H1 (cell line): ENCODE measurements around the gene PPME1. TPM values are rescaled to one million over a fixed set of nuclear protein-coding genes. Genes with fewer than 3 reads are reported as not detected.

Source experiments
- CTCF ChIA-PET: fragments of 300-600 bp; sonication (Branson Sonifier 250); formaldehyde crosslinking; loops from one replicate; lab custom pipeline; 2021; ENCODE audit not compliant: partially characterized antibody; lab: Charles Lee
- POLR2A ChIA-PET: fragments of 300-600 bp; sonication (Branson Sonifier 250); formaldehyde crosslinking; loops from one replicate; lab custom pipeline; 2021; ENCODE audit warnings: inconsistent platforms; ENCODE audit not compliant: partially characterized antibody; lab: Charles Lee
- DNase-seq, 2 experiments: peaks; one replicate each; pipeline versions ENCODE4 v3.0.0 to v3.0.0-alpha.2; 2010 to 2022; ENCODE audit warnings: low spot score in 2 of 2, low read depth in 1 of 2, mixed read lengths in 1 of 2
- FAIRE-seq: peaks from 2 replicates; lab custom pipeline; 2011; peaks lifted over from hg19 to GRCh38; lab: Jason Lieb, UNC
- H2AFZ ChIP-seq: 2 replicates; pipeline ENCODE4 v1.8.1; 2012; ENCODE audit warnings: low read length, inconsistent platforms
- H2AK5ac ChIP-seq: 2 replicates; pipeline ENCODE4 v1.6.1; 2013; ENCODE audit warnings: low read depth, low read length
- H2BK120ac ChIP-seq: replicated peaks from 2 replicates; pipeline ENCODE3; 2013; ENCODE audit warnings: low read depth, low read length, inconsistent platforms
- H2BK12ac ChIP-seq: 2 replicates; pipeline ENCODE4 v1.6.1; 2013; ENCODE audit warnings: low read depth, low read length
- H2BK15ac ChIP-seq: 2 replicates; pipeline ENCODE4 v1.6.1; 2013; ENCODE audit warnings: low read length
- H2BK20ac ChIP-seq: 2 replicates; pipeline ENCODE4 v1.6.1; 2013; ENCODE audit warnings: low read length
- H2BK5ac ChIP-seq: 2 replicates; pipeline ENCODE4 v1.6.1; 2013; ENCODE audit warnings: low read depth, low read length
- H3K14ac ChIP-seq: 2 replicates; pipeline ENCODE4 v1.6.1; 2013; ENCODE audit warnings: inconsistent platforms; ENCODE audit not compliant: insufficient read length
- H3K18ac ChIP-seq: 2 replicates; pipeline ENCODE4 v1.6.1; 2013; ENCODE audit warnings: low read length; ENCODE audit errors: extremely low read depth
- H3K23ac ChIP-seq: 2 replicates; pipeline ENCODE4 v1.6.1; 2013; ENCODE audit warnings: inconsistent platforms; ENCODE audit not compliant: insufficient read length
- H3K23me2 ChIP-seq: 2 replicates; pipeline ENCODE4 v1.6.1; 2013; ENCODE audit warnings: low read depth, low read length
- H3K27ac ChIP-seq: 2 replicates; pipeline ENCODE4 v1.6.1; 2011; ENCODE audit warnings: low read depth, low read length, inconsistent platforms
- H3K27me3 ChIP-seq, 4 experiments: replicated peaks in 1 of 4; 1 replicate in 1 of 4; 2 replicates in 3 of 4; pipeline versions ENCODE4 v1.6.1 to v1.8.1; 2011 to 2013; ENCODE audit warnings: low read length in 3 of 4, mild to moderate bottlenecking in 3 of 4, inconsistent platforms in 2 of 4, mixed read lengths in 2 of 4, moderate library complexity in 1 of 4; ENCODE audit not compliant: control insufficient read depth in 3 of 4, insufficient read depth in 3 of 4; ENCODE audit errors: extremely low read depth in 1 of 4
- H3K36me3 ChIP-seq, 4 experiments: 2 replicates each; pipeline versions ENCODE4 v1.6.1 to v1.8.1; 2011 to 2013; ENCODE audit warnings: mild to moderate bottlenecking in 4 of 4, low read length in 3 of 4, moderate library complexity in 2 of 4, control low read depth in 1 of 4, inconsistent platforms in 1 of 4; ENCODE audit not compliant: insufficient read depth in 4 of 4, control insufficient read depth in 2 of 4
- H3K4ac ChIP-seq: replicated peaks from 2 replicates; pipeline ENCODE3; 2013; ENCODE audit warnings: low read length, low read depth, mixed read lengths, inconsistent platforms; ENCODE audit not compliant: insufficient read length
- H3K4me1 ChIP-seq, 4 experiments: replicated peaks in 1 of 4; 1 replicate in 1 of 4; 2 replicates in 3 of 4; pipeline versions ENCODE4 v1.6.1 to v1.8.1; 2011 to 2013; ENCODE audit warnings: low read length in 3 of 4, inconsistent platforms in 2 of 4, mixed read lengths in 1 of 4; ENCODE audit not compliant: insufficient read depth in 4 of 4, control insufficient read depth in 3 of 4
- H3K4me2 ChIP-seq, 2 experiments: 2 replicates each; pipeline versions ENCODE4 v1.6.1 to v1.8.1; 2011 to 2013; ENCODE audit warnings: low read depth in 2 of 2, low read length in 2 of 2, control low read depth in 1 of 2, inconsistent platforms in 1 of 2, mild to moderate bottlenecking in 1 of 2; ENCODE audit not compliant: insufficient read depth in 1 of 2
- H3K4me3 ChIP-seq, 4 experiments: fragments of 200-600, 300-600 bp in 1 of 4; sonication (generic), shearing (Covaris generic), sonication (Bioruptor Twin) in 1 of 4; 2 replicates each; pipeline versions ENCODE4 v1.5.1 to v1.8.1; 2011 to 2016; ENCODE audit warnings: low read length in 4 of 4, low read depth in 3 of 4, control low read depth in 2 of 4, inconsistent platforms in 2 of 4, mild to moderate bottlenecking in 2 of 4, mixed read lengths in 1 of 4, moderate library complexity in 1 of 4; ENCODE audit not compliant: insufficient read depth in 2 of 4; ENCODE audit errors: extremely low read depth in 1 of 4
- H3K56ac ChIP-seq: replicated peaks from 2 replicates; pipeline ENCODE3; 2013; ENCODE audit warnings: low read depth, mild to moderate bottlenecking, mixed read lengths, low read length, inconsistent platforms; ENCODE audit not compliant: insufficient read length
- H3K79me1 ChIP-seq: 2 replicates; pipeline ENCODE4 v1.6.1; 2013; ENCODE audit warnings: low read depth, low read length, control low read depth
- H3K79me2 ChIP-seq, 2 experiments: 2 replicates each; pipeline versions ENCODE4 v1.6.1 to v1.8.1; 2012 to 2013; ENCODE audit warnings: low read length in 2 of 2, mild to moderate bottlenecking in 2 of 2, inconsistent platforms in 1 of 2; ENCODE audit not compliant: insufficient read depth in 2 of 2, control insufficient read depth in 1 of 2
- H3K9ac ChIP-seq, 4 experiments: replicated peaks in 1 of 4; 1 replicate in 1 of 4; 2 replicates in 3 of 4; pipeline versions ENCODE4 v1.6.1 to v1.8.1; 2011 to 2013; ENCODE audit warnings: low read depth in 3 of 4, low read length in 3 of 4, control low read depth in 2 of 4, mild to moderate bottlenecking in 2 of 4, moderate library complexity in 2 of 4, inconsistent platforms in 1 of 4; ENCODE audit errors: extremely low read depth in 1 of 4
- H3K9me3 ChIP-seq, 2 experiments: 2 replicates each; pipeline versions ENCODE4 v1.6.1 to v1.8.1; 2012 to 2013; ENCODE audit warnings: mild to moderate bottlenecking in 2 of 2, moderate library complexity in 2 of 2, control low read depth in 1 of 2, inconsistent platforms in 1 of 2, low read depth in 1 of 2, low read length in 1 of 2, mixed read lengths in 1 of 2; ENCODE audit not compliant: insufficient read depth in 2 of 2
- H4K20me1 ChIP-seq, 2 experiments: replicated peaks in 1 of 2; 2 replicates each; pipeline versions ENCODE3 to v1.8.1; 2011 to 2013; ENCODE audit warnings: inconsistent platforms in 2 of 2, low read length in 2 of 2, mild to moderate bottlenecking in 1 of 2; ENCODE audit not compliant: insufficient read depth in 2 of 2, control insufficient read depth in 1 of 2
- H4K5ac ChIP-seq: 2 replicates; pipeline ENCODE4 v1.6.1; 2013; ENCODE audit warnings: low read length, low read depth, mixed read lengths, inconsistent platforms; ENCODE audit not compliant: insufficient read length
- H4K8ac ChIP-seq: 2 replicates; pipeline ENCODE4 v1.8.0; 2013; ENCODE audit warnings: mild to moderate bottlenecking, moderate library complexity, low read length, inconsistent platforms; ENCODE audit not compliant: insufficient read depth; ENCODE audit errors: extremely low read depth
- H4K91ac ChIP-seq: replicated peaks from 2 replicates; pipeline ENCODE3; 2013; ENCODE audit warnings: low read length, mixed read lengths, inconsistent platforms; ENCODE audit not compliant: insufficient read length
- BACH1 ChIP-seq: IDR thresholded peaks from 2 replicates; pipeline ENCODE4 v1.6.1; 2012; ENCODE audit warnings: low read length, improper control_type of control experiment
- FOSL1 ChIP-seq: IDR thresholded peaks from 2 replicates; pipeline ENCODE4 v1.6.1; 2011; ENCODE audit warnings: mild to moderate bottlenecking, low read depth, low read length, moderate library complexity; ENCODE audit not compliant: insufficient read depth
- SIX5 ChIP-seq: IDR thresholded peaks from 2 replicates; pipeline ENCODE4 v1.6.1; 2011; ENCODE audit warnings: mild to moderate bottlenecking, low read depth, low read length
- SP4 ChIP-seq: IDR thresholded peaks from 2 replicates; pipeline ENCODE4 v1.6.1; 2012; ENCODE audit warnings: low read length, inconsistent platforms
- YY1 ChIP-seq: IDR thresholded peaks from 2 replicates; pipeline ENCODE4 v1.6.1; 2011; ENCODE audit warnings: low read depth, mild to moderate bottlenecking, low read length
- WGBS, 2 experiments: shearing (Covaris generic) in 1 of 2; methylation state at CpG; one replicate each; pipeline versions ENCODE4 v1.1.6 to v1.1.7; 2013 to 2015; ENCODE audit warnings: low lambda C conversion rate in 2 of 2, mixed read lengths in 2 of 2, inconsistent platforms in 1 of 2, low coverage in 1 of 2, missing lambda C conversion rate in 1 of 2; ENCODE audit not compliant: insufficient replicate concordance in 2 of 2, insufficient coverage in 1 of 2, insufficient read length in 1 of 2; ENCODE audit errors: extremely low coverage in 1 of 2, missing lambda C conversion rate in 1 of 2; 5-methylcytosine and 5-hydroxymethylcytosine counted together
- polyA plus RNA-seq, 7 experiments: library from polyadenylated mRNA; depleted of rRNA in 3 of 7; stranded (reverse) in 5 of 7; unstranded in 2 of 7; fragments of >200 nt in 5 of 7; fragments of 200-250 nt in 2 of 7; gene quantifications; 1 replicate in 5 of 7; 2 replicates in 1 of 7; 4 replicates in 1 of 7; pipeline versions ENCODE4 v1.2.1 to v1.2.3, GENCODE V29; 2011 to 2013; ENCODE audit warnings: missing spikeins in 2 of 7, mixed read lengths in 2 of 7
- total RNA-seq: library from RNA; stranded (reverse); fragmentation: NEBNext Ultra II Directional; extraction: Animal tissue kit (Norgen Biotek cat#: 25700); gene quantifications from 2 replicates; pipeline ENCODE4 v1.2.1, GENCODE V29; 2021

Gene PPME1
- total and polyA plus RNA-seq, 2 of the 8 experiments (the other 6 are each of a cell fraction or from before 2014, with no cell fraction given): 55.1 to 64.5 TPM

DNA sequence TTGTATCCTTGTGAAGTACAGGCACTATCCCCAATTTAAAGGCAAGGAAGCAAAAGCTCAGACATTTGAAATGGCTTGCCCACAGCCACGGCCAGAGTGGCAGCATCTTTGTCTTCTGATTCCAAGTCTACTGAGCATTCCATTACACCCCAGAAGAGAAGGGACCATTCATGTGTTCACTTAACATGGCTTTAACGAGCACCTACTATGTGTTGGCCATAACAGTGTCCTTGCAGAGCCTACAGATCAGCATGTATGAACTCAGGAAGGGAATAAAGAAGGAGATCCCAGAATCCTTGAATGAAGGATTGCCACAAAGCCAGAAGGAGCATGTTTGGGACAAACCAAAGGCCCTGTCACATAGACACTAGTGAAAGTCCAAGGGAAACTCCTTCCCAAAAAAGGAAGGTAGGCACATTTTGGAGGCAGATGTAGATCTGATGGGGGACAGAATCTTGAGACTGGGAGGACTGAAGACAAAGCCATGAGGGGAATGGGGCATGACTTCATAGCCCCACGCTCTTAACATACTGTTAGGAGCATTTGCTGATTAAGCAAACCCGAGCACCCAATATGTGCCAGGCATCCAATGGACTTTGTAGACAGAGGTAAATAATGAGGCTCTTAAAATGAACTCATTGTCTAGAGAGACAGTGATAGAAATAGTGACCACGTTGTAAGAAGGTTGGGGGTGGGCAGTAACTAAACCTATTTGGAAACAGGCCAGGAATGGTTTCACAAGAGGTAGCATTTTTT lies 85.5 kb downstream of the PPME1 start:
- Histone ChIP-seq H3K4me3 (no peak overlapping the region), H3K4me1 (no peaks in the 10 kb centered on the region), H4K20me1 (peaks cover 2% of the 10 kb centered on the region in 2 experiments), H2AFZ (no peak overlapping the region), H2BK5ac (no peak overlapping the region), H3K9me3 (no peaks in the 10 kb centered on the region), H3K56ac (no peak overlapping the region), H2BK20ac (no peak overlapping the region), H3K9ac (no peak overlapping the region), H3K4ac (no peak overlapping the region), H3K23ac (no peak overlapping the region), H2AK5ac (no peak overlapping the region), H3K14ac (no peak overlapping the region), H3K79me1 (no peaks in the 10 kb centered on the region), H4K5ac (no peak overlapping the region), H2BK120ac (no peak overlapping the region), H2BK12ac (no peak overlapping the region), H3K79me2 (no peaks in the 10 kb centered on the region), H2BK15ac (no peak overlapping the region), H4K91ac (no peak overlapping the region), H3K4me2 (no peak overlapping the region), H3K18ac (no peak overlapping the region), H4K8ac (no peak overlapping the region), H3K27me3 (no peaks in the 10 kb centered on the region), H3K36me3 (peaks cover 0 to 14% (median 6%) of the 10 kb centered on the region in 4 experiments; a peak in 3 of 8 replicates), H3K27ac (no peak overlapping the region), H3K23me2 (no peaks in the 10 kb centered on the region)
- ChIA-PET POLR2A (interaction anchor here (0.7 kb wide), 1 partner anchor 73 kb away, joined by 4 read pairs; no protein-coding TSS in a partner anchor), CTCF (interaction anchor here (0.8 to 3.6 kb wide), 27 partner anchors 8 to 314 kb away, joined by 3 to 53 read pairs (median 5); partner anchors contain the start of gene P4HA3)
- DNase-seq (no peak), FAIRE-seq (no peak)
- 80% methylated on average over 5 of the region's 5 CpGs; no CpG with 5 or more reads in 1 of the 2 experiments for WGBS, 2 experiments
- no peak for TF ChIP-seq YY1
- TF ChIP-seq BACH1: no peak
- TF ChIP-seq SIX5: no peak
- TF ChIP-seq SP4: no peak
- no peak for TF ChIP-seq FOSL1
